NOMO-1 treated with DMSO at 0.1 percent for 48 hours (cell line): ENCODE data around the gene PRTFDC1.
"Not testable (repeated sequence)": the region's sequence is repeated elsewhere in the genome, so short reads cannot be mapped to it uniquely, and the experiment has no call there.

ENCODE experiments used
- DNase-seq: peaks from one replicate; lab custom pipeline; 2025; ENCODE audit not compliant: unreplicated experiment; lab: John Stamatoyannopoulos, UW

PRTFDC1 gene

GRCh38 chr10:24935504-24936292 lies 16.7 kb downstream of the PRTFDC1 start:
- no peak for DNase-seq

- DNase-seq, result no peak
Measured at GRCh38 chr10:24931236-24931635, 21.2 kb downstream of the PRTFDC1 start.

- DNase-seq, result no peak
Measured at GRCh38 chr10:24930427-24930826, 22.0 kb downstream of the PRTFDC1 start.

- no peak for DNase-seq
Measured at GRCh38 chr10:24929904-24930303, 22.5 kb downstream of the PRTFDC1 start.

GRCh38 chr10:24929056-24929544 lies 23.3 kb downstream of the PRTFDC1 start:
- DNase-seq, result peak; percentile 9

GRCh38 chr10:24928163-24928562 lies 24.2 kb downstream of the PRTFDC1 start:
- no peak for DNase-seq

- DNase-seq, result no peak
Measured at GRCh38 chr10:24926557-24926956, 25.8 kb downstream of the PRTFDC1 start.

- no peak for DNase-seq
Measured at GRCh38 chr10:24925799-24926198, 26.6 kb downstream of the PRTFDC1 start.

- DNase-seq, result not testable (repeated sequence)
Measured at GRCh38 chr10:24924483-24924882, 27.9 kb downstream of the PRTFDC1 start.

- DNase-seq, result not testable (repeated sequence)
Measured at GRCh38 chr10:24922222-24922868, 30.1 kb downstream of the PRTFDC1 start.

- peak; percentile 59 for DNase-seq
Measured at GRCh38 chr10:24920907-24921881, 31.2 kb downstream of the PRTFDC1 start.

- not testable (repeated sequence) for DNase-seq
Measured at GRCh38 chr10:24920192-24920591, 32.2 kb downstream of the PRTFDC1 start.

- DNase-seq, result not testable (repeated sequence)
Measured at GRCh38 chr10:24919629-24920028, 32.8 kb downstream of the PRTFDC1 start.

- no peak for DNase-seq
Measured at GRCh38 chr10:24917979-24918378, 34.4 kb downstream of the PRTFDC1 start.

- no peak for DNase-seq
Measured at GRCh38 chr10:24917493-24917892, 34.9 kb downstream of the PRTFDC1 start.

- DNase-seq, result peak; percentile 15
Measured at GRCh38 chr10:24916365-24916764, 36.0 kb downstream of the PRTFDC1 start.

- no peak for DNase-seq
Measured at GRCh38 chr10:24915304-24915703, 37.1 kb downstream of the PRTFDC1 start.

- no peak for DNase-seq
Measured at GRCh38 chr10:24914148-24914547, 38.3 kb downstream of the PRTFDC1 start.

GRCh38 chr10:24912215-24912614 lies 40.2 kb downstream of the PRTFDC1 start:
- peak; percentile 27 for DNase-seq

- peak; percentile 85 for DNase-seq
Measured at GRCh38 chr10:24911029-24911428, 41.4 kb downstream of the PRTFDC1 start.

GRCh38 chr10:24910574-24910973 lies 41.8 kb downstream of the PRTFDC1 start:
- DNase-seq, result no peak
